ENCODE measurements around the gene NYAP1.
"Not testable (repeated sequence)": the region's sequence is repeated elsewhere in the genome, so short reads cannot be mapped to it uniquely, and the experiment has no call there.

NYAP1 gene

GRCh38 chr7:100483090-100483721 lies 521 bp upstream of the NYAP1 start:
- peak; percentile 67 for DNase-seq (ENCODE audit: low spot score)

GRCh38 chr7:100484673-100485045 lies 932 bp downstream of the NYAP1 start:
- DNase-seq (ENCODE audit: low spot score), result peak; percentile 1

GRCh38 chr7:100485471-100485876 lies 1.7 kb downstream of the NYAP1 start:
- DNase-seq (ENCODE audit: low spot score), result no peak

GRCh38 chr7:100486111-100486636 lies 2.4 kb downstream of the NYAP1 start:
- DNase-seq (ENCODE audit: low spot score), result no peak

GRCh38 chr7:100486753-100487446 lies 3.2 kb downstream of the NYAP1 start:
- no peak for DNase-seq (ENCODE audit: low spot score)

- no peak for DNase-seq (ENCODE audit: low spot score)
These were observed 4.8 kb downstream of the NYAP1 start for GRCh38 chr7:100488333-100489095.

- DNase-seq (ENCODE audit: low spot score), result no peak
These were observed 5.4 kb downstream of the NYAP1 start for GRCh38 chr7:100489121-100489520.

GRCh38 chr7:100489824-100490223 lies 6.1 kb downstream of the NYAP1 start:
- DNase-seq (ENCODE audit: low spot score), result peak; percentile 95

- no peak for DNase-seq (ENCODE audit: low spot score)
These were observed 6.9 kb downstream of the NYAP1 start for GRCh38 chr7:100490483-100491191.

GRCh38 chr7:100491192-100491578 lies 7.5 kb downstream of the NYAP1 start:
- DNase-seq (ENCODE audit: low spot score), result no peak

GRCh38 chr7:100492738-100493475 lies 9.2 kb downstream of the NYAP1 start:
- no peak for DNase-seq (ENCODE audit: low spot score)

GRCh38 chr7:100493476-100494264 lies 9.9 kb downstream of the NYAP1 start:
- DNase-seq (ENCODE audit: low spot score), result no peak

- no peak for DNase-seq (ENCODE audit: low spot score)
These were observed 12.8 kb downstream of the NYAP1 start for GRCh38 chr7:100496509-100496908.

- not testable (repeated sequence) for DNase-seq (ENCODE audit: low spot score)
These were observed 17.0 kb downstream of the NYAP1 start for GRCh38 chr7:100500743-100501142.

GRCh38 chr7:100504031-100504430 lies 20.3 kb downstream of the NYAP1 start:
- DNase-seq (ENCODE audit: low spot score), result not testable (repeated sequence)

- no peak for DNase-seq (ENCODE audit: low spot score)
These were observed 21.3 kb downstream of the NYAP1 start for GRCh38 chr7:100504887-100505611.

- DNase-seq (ENCODE audit: low spot score), result no peak
These were observed 22.7 kb downstream of the NYAP1 start for GRCh38 chr7:100506356-100506923.

- peak; percentile 66 for DNase-seq (ENCODE audit: low spot score)
These were observed 25.5 kb downstream of the NYAP1 start for GRCh38 chr7:100509231-100509630.

GRCh38 chr7:100510437-100511239 lies 26.9 kb downstream of the NYAP1 start:
- no peak for DNase-seq (ENCODE audit: low spot score)

All from AG08395 (cell line).